ENCODE measurements around the gene LCLAT1.

Gene LCLAT1

DNA sequence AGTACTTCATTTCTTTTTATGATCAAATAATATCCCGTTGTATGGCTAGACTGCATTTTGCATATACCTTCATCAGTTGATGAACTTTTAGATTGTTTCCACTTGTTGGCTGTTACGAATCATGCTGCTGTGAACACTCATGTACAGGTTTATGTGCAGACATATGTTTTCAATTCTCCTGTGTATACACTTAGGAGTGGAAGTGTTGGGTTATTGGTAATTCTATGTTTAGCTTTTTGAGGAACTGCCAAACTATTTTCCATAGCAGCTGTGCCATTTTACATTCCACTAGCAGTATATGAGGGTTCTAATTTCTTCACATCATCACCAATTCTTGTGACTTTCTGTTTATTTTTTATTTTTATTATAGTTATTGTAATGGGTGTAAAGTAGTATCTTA lies 32.1 kb upstream of the LCLAT1 start:
- TF ChIP-seq, protein P1, sequence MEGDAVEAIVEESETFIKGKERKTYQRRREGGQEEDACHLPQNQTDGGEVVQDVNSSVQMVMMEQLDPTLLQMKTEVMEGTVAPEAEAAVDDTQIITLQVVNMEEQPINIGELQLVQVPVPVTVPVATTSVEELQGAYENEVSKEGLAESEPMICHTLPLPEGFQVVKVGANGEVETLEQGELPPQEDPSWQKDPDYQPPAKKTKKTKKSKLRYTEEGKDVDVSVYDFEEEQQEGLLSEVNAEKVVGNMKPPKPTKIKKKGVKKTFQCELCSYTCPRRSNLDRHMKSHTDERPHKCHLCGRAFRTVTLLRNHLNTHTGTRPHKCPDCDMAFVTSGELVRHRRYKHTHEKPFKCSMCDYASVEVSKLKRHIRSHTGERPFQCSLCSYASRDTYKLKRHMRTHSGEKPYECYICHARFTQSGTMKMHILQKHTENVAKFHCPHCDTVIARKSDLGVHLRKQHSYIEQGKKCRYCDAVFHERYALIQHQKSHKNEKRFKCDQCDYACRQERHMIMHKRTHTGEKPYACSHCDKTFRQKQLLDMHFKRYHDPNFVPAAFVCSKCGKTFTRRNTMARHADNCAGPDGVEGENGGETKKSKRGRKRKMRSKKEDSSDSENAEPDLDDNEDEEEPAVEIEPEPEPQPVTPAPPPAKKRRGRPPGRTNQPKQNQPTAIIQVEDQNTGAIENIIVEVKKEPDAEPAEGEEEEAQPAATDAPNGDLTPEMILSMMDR (conservative IDR thresholded peaks at IDR 0.05): no peak
- no peak overlapping the region for H3K27ac ChIP-seq

DNA sequence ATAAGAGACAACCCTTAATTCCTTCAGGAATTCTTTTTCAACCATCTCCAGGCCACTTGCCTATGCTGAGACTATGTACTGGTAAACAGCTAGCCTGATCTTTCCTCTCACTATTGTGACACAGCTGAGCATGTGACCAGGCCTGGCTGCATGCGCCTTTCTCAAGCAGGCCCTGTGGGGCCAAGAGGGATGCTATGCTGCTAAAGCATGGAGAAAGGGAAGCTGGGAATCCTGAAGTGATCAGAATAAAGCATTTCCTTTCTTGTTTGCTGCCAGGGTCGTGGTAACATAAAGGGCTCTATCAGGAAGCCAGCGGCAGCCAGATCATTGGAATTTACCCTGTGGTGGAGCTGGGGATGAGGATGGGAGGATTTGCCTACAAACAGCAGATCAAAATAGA lies 29.8 kb upstream of the LCLAT1 start:
- TF ChIP-seq, protein P1 (conservative IDR thresholded peaks at IDR 0.05): no peak
- H3K27ac ChIP-seq: no peak overlapping the region

DNA sequence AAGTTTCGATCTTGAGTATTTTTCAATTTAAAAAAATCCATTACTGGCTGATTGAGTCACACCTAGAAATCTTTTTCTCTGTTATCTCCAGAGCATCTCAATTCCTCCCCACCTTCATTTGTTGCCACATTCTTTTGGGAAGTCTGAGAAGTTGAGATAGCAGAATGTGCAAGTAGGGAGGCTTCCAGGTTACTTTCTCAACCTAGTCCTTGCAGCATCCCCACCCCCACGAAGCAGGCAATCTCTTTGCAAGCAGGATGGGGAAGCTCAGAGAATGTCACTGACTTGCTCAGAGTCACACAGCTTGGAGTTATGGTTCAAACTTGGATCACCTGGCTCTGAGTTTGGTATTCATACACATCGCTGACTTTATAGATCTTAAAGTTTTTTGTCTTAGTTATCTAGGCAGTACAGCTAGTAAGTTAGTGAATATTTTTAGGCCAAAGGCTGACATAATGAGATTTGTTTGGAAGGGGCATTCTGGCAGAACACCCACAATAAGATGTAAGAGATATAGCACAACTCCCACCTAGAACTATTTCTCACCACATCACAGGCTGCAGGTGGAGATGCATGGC lies 25.9 kb upstream of the LCLAT1 start:
- TF ChIP-seq, protein P1 (conservative IDR thresholded peaks at IDR 0.05): no peak
- peak overlapping the region; percentile 12; the same call in 1 of the 2 replicates for H3K27ac ChIP-seq

DNA sequence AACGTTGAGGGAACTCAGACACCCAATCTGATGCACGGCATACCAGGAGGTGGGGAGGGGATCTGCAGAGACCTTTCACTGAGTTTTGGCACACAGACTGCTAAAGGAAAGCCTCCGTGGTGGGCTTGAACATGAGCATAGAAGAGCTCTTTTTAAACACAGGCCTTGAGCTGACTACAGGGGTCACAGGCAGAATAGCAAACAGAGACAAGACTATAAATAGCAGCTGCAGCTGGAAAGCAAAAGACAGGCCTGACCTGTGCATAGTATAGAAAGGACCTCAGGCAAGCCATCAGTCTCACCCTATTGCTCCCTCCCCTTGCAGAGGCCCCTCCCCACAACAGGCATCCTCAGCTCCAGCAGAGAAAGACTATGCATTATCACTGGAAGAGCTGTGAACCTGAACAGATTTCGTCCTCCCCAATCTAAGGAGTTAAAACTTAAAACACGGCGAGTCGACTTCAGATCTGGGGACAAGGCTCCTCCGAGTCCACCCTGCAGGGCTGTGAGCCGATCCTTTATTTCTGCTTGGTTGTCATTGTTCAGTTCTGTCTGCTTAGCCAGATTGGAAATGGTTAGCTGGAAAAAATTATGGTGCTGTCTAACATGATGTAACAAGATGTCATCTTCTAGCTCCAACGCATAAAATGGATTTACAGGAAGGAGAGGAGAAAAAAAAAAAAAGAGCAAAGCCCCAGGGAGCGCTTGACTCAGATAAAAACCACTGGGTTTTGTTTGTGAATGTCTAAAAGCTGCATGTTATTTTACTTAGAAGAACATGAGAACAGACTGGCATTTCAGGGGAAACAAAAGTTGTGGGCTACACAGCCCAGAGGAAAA lies 25.2 kb upstream of the LCLAT1 start:
- TF ChIP-seq, protein P1 (conservative IDR thresholded peaks at IDR 0.05): no peak
- peak overlapping the region; percentile 12; the same call in 1 of the 2 replicates for H3K27ac ChIP-seq

DNA sequence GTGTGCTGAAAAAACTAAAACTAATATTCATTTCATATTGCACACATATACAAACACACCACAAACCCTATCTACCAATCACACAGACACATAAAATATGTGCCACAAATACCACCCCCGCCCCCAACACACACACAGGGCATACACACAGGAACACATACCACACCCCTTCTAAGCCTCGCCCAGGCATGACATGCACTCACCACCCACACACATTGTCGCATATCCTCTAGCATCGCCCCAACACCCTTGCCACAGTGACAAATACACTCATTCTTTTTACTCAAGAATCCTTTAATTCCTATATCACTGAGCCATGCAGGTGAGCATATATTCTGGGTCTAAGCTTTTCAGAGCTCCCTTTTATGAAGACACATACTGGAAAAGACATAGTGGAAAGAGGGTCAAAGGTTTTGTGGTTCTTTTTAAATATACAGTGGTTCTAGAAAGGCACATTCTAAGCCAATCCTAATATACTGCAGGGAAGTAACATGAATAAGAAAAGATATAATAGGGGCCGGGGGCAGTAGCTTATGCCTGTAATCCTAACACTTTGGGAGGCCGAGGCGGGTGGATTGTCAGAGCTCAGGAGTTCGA lies 24.5 kb upstream of the LCLAT1 start:
- peak overlapping the region; percentile 12; the same call in 1 of the 2 replicates for H3K27ac ChIP-seq
- TF ChIP-seq, protein P1 (conservative IDR thresholded peaks at IDR 0.05): no peak

DNA sequence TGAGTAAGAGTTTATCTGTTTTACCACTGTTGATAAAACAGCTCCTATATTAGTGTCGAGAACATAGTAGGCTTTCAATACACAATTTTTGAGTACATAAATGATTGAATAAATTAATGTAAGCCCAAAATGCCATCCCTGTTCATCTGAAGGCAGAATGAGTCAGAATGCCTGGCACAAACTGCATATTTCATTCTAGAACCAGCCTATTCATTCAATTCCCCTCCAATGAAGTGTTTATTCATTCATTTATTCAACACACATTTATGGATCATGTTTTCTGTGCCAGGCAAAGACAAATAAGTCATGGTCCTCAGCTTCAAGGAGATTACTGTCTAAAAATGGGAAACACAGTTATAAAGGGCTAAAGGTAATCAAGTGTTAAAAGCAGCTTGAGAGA lies 22.8 kb upstream of the LCLAT1 start:
- TF ChIP-seq, protein P1 (conservative IDR thresholded peaks at IDR 0.05): no peak
- no peak overlapping the region for H3K27ac ChIP-seq

DNA sequence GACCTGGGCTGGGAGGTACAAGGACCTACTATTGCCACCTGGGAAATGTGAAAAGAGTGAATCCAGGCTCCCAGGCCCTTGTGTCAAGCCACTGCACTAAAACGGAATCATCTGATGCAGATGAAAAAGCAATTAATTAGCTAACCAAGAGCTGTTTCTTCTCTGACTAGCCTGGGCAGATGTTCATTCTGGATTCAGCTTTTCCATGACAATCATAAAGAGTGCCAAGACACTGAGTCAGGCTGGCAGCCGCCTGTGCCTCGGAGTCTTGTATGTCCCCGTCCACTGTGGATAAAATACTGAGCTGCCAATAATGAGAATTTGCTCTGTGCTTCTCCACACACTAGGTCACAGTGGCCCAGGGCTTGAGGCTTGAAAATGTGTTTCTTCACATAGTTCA lies 21.7 kb upstream of the LCLAT1 start:
- TF ChIP-seq, protein P1 (conservative IDR thresholded peaks at IDR 0.05): no peak
- no peak overlapping the region for H3K27ac ChIP-seq
